ENCODE data around the gene BRCA2. TPM values are rescaled to one million over a fixed set of nuclear protein-coding genes. Genes with fewer than 3 reads are reported as not detected.

Gene BRCA2
- total RNA-seq, 1 experiment from 2014 or later, result 21.6 TPM

DNA sequence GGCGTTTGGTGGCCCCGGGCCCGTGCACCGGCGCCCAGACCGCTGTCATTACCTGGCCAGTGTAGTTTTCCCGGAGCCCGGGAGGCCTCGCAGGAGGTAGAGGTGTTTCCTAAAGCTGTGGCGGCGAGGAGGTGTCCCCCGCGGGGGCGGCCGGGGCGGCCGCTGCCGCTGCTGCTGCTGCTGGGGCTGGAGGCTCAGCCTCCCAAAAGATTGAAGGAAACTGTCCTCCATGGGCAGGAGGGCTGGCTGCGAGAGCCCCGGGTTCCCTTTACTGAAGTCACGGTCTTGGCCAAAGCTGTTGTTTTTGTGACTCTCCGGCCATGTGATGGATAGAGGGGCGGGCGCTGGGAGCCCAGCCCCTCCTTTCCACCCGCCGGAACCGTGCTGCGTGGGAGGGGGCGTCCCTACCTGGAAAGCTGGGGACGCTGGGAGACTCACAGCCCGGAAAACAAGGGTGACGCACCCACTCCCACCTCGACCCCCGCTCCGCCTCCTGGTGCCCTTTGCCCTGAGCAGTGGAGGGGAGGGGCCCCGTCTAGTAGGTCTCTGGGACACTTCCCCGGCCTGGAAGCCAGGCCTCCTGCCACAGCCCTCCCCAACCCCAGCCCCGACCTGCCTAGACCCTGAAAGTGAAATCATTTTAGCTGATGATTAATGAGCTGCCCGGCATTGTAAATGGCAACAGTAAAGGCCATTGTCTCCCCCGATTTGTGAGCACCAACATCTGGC, 112.7 kb downstream of the BRCA2 start, which contains the start of gene N4BP2L1 (continued):
- no peak for TF ChIP-seq ZBTB43 (CRISPR knock-in tag; IDR thresholded peaks at IDR 0.05)
- 0 out of 2 replicates have a peak, but pooled peaks have one; percentile 19 for TF ChIP-seq ETV6 (CRISPR knock-in tag; IDR thresholded peaks at IDR 0.05)
- no peak for TF ChIP-seq ZNF232 (CRISPR knock-in tag; IDR thresholded peaks at IDR 0.05)
- TF ChIP-seq, protein P1, sequence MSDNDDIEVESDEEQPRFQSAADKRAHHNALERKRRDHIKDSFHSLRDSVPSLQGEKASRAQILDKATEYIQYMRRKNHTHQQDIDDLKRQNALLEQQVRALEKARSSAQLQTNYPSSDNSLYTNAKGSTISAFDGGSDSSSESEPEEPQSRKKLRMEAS (CRISPR knock-in tag; IDR thresholded peaks at IDR 0.05), result no peak
- no peak for TF ChIP-seq SMAD3 (CRISPR knock-in tag; IDR thresholded peaks at IDR 0.05; ENCODE audit: borderline replicate concordance)
- TF ChIP-seq, protein P2, sequence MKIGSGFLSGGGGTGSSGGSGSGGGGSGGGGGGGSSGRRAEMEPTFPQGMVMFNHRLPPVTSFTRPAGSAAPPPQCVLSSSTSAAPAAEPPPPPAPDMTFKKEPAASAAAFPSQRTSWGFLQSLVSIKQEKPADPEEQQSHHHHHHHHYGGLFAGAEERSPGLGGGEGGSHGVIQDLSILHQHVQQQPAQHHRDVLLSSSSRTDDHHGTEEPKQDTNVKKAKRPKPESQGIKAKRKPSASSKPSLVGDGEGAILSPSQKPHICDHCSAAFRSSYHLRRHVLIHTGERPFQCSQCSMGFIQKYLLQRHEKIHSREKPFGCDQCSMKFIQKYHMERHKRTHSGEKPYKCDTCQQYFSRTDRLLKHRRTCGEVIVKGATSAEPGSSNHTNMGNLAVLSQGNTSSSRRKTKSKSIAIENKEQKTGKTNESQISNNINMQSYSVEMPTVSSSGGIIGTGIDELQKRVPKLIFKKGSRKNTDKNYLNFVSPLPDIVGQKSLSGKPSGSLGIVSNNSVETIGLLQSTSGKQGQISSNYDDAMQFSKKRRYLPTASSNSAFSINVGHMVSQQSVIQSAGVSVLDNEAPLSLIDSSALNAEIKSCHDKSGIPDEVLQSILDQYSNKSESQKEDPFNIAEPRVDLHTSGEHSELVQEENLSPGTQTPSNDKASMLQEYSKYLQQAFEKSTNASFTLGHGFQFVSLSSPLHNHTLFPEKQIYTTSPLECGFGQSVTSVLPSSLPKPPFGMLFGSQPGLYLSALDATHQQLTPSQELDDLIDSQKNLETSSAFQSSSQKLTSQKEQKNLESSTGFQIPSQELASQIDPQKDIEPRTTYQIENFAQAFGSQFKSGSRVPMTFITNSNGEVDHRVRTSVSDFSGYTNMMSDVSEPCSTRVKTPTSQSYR (CRISPR knock-in tag; IDR thresholded peaks at IDR 0.05), result no peak
- TF ChIP-seq JUN (CRISPR knock-in tag; IDR thresholded peaks at IDR 0.05), result no peak
- no peak for TF ChIP-seq AFF4 (CRISPR knock-in tag; IDR thresholded peaks at IDR 0.05; ENCODE audit: borderline replicate concordance)
- no peak for TF ChIP-seq RELA (CRISPR knock-in tag; IDR thresholded peaks at IDR 0.05; ENCODE audit: borderline replicate concordance)
- TF ChIP-seq ZNF671 (CRISPR knock-in tag; IDR thresholded peaks at IDR 0.05), result no peak
- TF ChIP-seq, protein P3, sequence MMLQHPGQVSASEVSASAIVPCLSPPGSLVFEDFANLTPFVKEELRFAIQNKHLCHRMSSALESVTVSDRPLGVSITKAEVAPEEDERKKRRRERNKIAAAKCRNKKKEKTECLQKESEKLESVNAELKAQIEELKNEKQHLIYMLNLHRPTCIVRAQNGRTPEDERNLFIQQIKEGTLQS (CRISPR knock-in tag; conservative IDR thresholded peaks at IDR 0.05), result no peak
- no peak for TF ChIP-seq SOX15 (CRISPR knock-in tag; IDR thresholded peaks at IDR 0.05)
- TF ChIP-seq USF2 (CRISPR knock-in tag; IDR thresholded peaks at IDR 0.05), result peak; percentile 63
- TF ChIP-seq SMAD4 (CRISPR knock-in tag; IDR thresholded peaks at IDR 0.05), result no peak
- TF ChIP-seq, protein P4, sequence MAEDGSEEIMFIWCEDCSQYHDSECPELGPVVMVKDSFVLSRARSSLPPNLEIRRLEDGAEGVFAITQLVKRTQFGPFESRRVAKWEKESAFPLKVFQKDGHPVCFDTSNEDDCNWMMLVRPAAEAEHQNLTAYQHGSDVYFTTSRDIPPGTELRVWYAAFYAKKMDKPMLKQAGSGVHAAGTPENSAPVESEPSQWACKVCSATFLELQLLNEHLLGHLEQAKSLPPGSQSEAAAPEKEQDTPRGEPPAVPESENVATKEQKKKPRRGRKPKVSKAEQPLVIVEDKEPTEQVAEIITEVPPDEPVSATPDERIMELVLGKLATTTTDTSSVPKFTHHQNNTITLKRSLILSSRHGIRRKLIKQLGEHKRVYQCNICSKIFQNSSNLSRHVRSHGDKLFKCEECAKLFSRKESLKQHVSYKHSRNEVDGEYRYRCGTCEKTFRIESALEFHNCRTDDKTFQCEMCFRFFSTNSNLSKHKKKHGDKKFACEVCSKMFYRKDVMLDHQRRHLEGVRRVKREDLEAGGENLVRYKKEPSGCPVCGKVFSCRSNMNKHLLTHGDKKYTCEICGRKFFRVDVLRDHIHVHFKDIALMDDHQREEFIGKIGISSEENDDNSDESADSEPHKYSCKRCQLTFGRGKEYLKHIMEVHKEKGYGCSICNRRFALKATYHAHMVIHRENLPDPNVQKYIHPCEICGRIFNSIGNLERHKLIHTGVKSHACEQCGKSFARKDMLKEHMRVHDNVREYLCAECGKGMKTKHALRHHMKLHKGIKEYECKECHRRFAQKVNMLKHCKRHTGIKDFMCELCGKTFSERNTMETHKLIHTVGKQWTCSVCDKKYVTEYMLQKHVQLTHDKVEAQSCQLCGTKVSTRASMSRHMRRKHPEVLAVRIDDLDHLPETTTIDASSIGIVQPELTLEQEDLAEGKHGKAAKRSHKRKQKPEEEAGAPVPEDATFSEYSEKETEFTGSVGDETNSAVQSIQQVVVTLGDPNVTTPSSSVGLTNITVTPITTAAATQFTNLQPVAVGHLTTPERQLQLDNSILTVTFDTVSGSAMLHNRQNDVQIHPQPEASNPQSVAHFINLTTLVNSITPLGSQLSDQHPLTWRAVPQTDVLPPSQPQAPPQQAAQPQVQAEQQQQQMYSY (CRISPR knock-in tag; IDR thresholded peaks at IDR 0.05), result no peak
- TF ChIP-seq GRHL2 (CRISPR knock-in tag; IDR thresholded peaks at IDR 0.05; ENCODE audit: insufficient replicate concordance, severe bottlenecking), result no peak
- TF ChIP-seq FOXK1 (CRISPR knock-in tag; IDR thresholded peaks at IDR 0.05), result 0 out of 2 replicates have a peak, but pooled peaks have one; percentile 41
- TF ChIP-seq, protein P5, sequence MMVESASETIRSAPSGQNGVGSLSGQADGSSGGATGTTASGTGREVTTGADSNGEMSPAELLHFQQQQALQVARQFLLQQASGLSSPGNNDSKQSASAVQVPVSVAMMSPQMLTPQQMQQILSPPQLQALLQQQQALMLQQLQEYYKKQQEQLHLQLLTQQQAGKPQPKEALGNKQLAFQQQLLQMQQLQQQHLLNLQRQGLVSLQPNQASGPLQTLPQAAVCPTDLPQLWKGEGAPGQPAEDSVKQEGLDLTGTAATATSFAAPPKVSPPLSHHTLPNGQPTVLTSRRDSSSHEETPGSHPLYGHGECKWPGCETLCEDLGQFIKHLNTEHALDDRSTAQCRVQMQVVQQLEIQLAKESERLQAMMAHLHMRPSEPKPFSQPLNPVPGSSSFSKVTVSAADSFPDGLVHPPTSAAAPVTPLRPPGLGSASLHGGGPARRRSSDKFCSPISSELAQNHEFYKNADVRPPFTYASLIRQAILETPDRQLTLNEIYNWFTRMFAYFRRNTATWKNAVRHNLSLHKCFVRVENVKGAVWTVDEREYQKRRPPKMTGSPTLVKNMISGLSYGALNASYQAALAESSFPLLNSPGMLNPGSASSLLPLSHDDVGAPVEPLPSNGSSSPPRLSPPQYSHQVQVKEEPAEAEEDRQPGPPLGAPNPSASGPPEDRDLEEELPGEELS (CRISPR knock-in tag; IDR thresholded peaks at IDR 0.05), result no peak

Data from WTC11 (cell line).